SH-SY5Y (cell line): Measurements from ENCODE around the gene RPS6KA3.

Experiments used
- GATA2 ChIP-seq: IDR thresholded peaks from 2 replicates; pipeline ENCODE4 v1.6.1; 2011; ENCODE audit warnings: mild to moderate bottlenecking, low read depth, low read length
- GATA3 ChIP-seq: IDR thresholded peaks from 2 replicates; pipeline ENCODE4 v1.6.1; 2011; ENCODE audit warnings: low read depth, mild to moderate bottlenecking, low read length, moderate library complexity

The RPS6KA3 gene

DNA sequence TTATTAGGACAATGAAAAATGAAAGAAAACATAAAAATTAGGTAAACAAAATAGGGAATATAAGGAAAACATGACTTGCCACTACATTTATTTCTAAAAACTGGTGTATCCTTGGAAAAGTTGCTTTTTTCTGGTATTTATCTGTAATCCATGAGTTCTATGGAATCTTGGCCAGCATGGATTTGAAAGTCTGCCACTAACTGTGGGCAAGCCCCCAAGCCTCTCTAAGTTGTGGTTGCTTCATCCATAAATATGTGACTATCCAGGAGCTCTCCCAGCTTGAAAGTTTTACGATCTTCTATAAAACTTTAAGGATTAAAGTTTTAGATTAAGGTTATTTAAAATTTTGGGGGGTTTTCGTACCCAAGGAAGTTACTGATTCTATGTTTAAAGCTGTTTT is 21.8 kb downstream of the RPS6KA3 start:
- TF ChIP-seq GATA3 (no peak), GATA2 (no peak)

- TF ChIP-seq GATA2 = no peak
- TF ChIP-seq GATA3 = no peak
Measured at GRCh38 chrX:20240201-20240600, 26.5 kb downstream of the RPS6KA3 start.

GRCh38 chrX:20237864-20238263 is 28.8 kb downstream of the RPS6KA3 start:
- TF ChIP-seq GATA3 = no peak
- no peak for TF ChIP-seq GATA2

GRCh38 chrX:20235755-20236154 is 31.0 kb downstream of the RPS6KA3 start:
- TF ChIP-seq GATA2 (no peak), GATA3 (no peak)

- no peak for TF ChIP-seq GATA3
- TF ChIP-seq GATA2 = no peak
Measured at GRCh38 chrX:20233336-20233735, 33.4 kb downstream of the RPS6KA3 start.

DNA sequence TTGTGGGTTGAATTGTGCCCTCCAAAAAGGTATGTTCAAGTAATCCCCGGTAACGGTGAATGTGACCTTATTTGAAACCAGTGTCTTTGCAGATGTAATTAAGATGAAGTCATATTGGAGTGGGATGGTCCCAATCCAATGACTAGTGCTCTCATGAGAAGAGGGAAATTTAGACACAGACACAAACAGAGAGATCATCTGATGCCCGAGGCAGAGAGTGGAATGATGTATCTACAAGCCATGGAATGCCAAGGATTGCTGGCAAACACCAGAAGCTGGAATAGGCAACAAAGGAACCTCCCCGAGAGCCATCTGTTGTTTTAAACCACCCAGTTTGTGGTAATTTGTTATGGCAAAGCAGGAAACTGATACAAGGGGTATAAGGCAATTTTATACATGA is 35.1 kb downstream of the RPS6KA3 start:
- TF ChIP-seq GATA3 = no peak

GRCh38 chrX:20230406-20230805 is 36.3 kb downstream of the RPS6KA3 start:
- TF ChIP-seq GATA3 (no peak), GATA2 (no peak)

DNA sequence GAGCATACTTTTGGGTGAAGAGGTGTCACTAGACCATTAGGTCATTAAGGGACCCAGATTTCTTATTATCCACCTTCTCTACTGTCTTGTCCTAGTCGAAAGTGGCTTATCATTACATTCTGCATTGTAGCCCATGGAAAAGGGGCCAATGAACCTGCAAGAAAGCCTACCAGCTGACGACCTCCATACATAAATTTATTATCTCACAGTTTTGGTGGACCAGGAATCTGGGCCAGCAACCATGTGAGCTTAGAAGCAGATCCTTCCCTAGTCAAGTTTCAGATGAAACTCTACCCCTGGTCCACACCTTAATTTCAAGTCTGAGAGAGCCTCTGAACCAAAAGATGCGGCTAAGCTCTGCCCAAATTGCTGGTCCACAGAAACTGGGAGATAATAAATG is 37.6 kb downstream of the RPS6KA3 start:
- TF ChIP-seq GATA3 = no peak

GRCh38 chrX:20228245-20228644 is 38.5 kb downstream of the RPS6KA3 start:
- no peak for TF ChIP-seq GATA2
- TF ChIP-seq GATA3 = no peak

DNA sequence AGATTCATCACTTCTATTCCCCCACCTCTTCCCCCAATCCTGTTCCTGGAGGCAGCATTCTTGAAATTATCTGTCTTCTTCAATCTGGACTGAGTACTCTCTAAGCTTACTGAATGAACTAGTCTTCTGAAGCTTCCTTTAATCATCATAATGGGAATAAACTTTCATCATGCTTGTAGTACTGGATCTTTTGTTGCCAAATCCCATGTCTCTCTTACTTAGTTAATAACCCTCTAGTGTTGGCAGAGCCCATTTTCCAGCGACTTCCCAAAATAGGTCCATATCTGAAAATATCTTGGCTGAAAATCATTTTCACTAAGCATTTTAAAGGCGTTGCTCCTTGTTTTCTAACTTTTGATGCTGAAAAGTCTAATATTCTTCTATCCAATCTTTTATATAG is 39.6 kb downstream of the RPS6KA3 start:
- TF ChIP-seq GATA2 (no peak), GATA3 (no peak)

- TF ChIP-seq GATA3 = no peak
- no peak for TF ChIP-seq GATA2
Measured at GRCh38 chrX:20225488-20225833, 41.2 kb downstream of the RPS6KA3 start.

DNA sequence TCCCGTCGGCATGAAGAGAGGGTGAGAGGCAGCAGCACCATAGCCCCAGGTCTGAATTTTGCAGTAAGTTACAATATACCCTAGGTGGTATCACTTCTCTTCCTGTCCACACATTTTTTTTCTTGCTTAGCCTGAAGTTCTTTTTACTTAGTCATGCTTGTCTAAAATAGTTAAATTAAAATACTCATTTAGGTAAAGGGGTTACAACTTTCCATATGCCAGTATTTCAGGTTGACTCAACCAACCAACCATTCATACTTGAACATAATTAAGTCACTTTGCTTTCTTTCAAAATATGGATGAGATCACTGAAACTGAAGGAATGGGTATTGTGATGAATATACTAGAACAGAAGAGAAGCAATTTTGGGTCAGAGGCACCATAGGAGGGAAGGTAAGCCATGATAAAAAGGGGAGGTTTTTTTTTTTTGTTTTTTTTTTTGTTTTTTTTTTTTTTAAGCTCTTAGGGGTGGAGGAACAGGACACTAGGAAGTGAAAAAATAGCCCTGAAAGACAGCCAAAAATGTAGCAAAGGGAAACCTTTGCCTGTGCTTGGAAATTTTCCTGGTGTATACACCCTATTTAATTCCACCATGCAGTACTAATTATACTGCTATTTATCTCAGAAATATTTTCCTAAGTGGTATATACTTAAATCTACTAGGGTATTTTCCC is 41.8 kb downstream of the RPS6KA3 start:
- no peak for TF ChIP-seq GATA2
- TF ChIP-seq GATA3 = no peak

GRCh38 chrX:20221902-20222301 is 44.8 kb downstream of the RPS6KA3 start:
- TF ChIP-seq GATA2 = no peak
- TF ChIP-seq GATA3 = no peak

DNA sequence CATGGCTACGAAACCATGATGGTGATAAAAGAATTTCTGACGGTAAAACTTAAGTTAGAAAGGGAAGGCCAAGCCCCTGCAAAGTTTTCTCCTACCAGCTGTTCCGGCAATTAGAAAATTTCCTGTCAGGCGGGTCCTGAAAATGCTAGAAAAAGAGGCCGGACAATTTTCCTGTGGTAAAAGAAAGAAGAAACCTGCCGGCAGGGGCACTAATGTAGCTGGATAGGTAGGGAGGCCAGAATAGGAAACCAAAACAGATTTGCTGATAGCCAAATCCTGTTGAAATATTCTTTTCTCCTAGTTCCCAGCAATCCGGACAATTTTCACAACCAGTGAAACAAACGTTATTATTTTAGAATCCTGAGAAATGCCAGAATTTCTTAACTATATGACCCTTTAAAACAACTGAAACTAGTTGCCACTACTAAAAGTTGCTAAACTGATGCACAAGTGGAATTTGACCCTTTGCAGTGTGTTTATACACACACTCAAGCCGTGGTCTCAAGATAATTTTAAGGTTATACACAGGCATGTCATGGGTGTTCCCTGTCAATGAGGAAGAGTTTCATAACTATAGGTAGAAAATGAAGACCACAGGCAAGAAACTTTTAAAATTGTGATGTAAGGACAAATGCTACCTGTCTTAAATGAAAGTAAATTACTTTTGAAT is 47.7 kb downstream of the RPS6KA3 start:
- TF ChIP-seq GATA3 (no peak), GATA2 (no peak)

- TF ChIP-seq GATA2 (peak; percentile 43; the same call in 1 of the 2 replicates), GATA3 (peak; percentile 51)
Measured at GRCh38 chrX:20217906-20218305, 48.8 kb downstream of the RPS6KA3 start.
